Thymus (tissue), 14 donors: ENCODE measurements around the gene FOXR1. TPM values are rescaled to one million over a fixed set of nuclear protein-coding genes. Genes with fewer than 3 reads are reported as not detected.

ENCODE experiments used
- DNase-seq, 9 donors: peaks; one replicate each; pipeline ENCODE4 v3.0.0-alpha.2; 2013; ENCODE audit warnings: low spot score in 9 of 9, low read depth in 6 of 9, missing footprints in 1 of 9
- H3K27ac ChIP-seq, 2 donors: one replicate each; pipeline ENCODE4 v1.5.1; 2013; ENCODE audit warnings: control low read depth in 1 of 2, low read depth in 1 of 2, low read length in 1 of 2, mild to moderate bottlenecking in 1 of 2, moderate library complexity in 1 of 2
- H3K27me3 ChIP-seq, 2 donors: one replicate each; pipeline ENCODE4 v1.5.1; 2013; ENCODE audit warnings: low read length in 1 of 2; ENCODE audit not compliant: control insufficient read depth in 2 of 2, insufficient read depth in 1 of 2
- H3K36me3 ChIP-seq, 2 donors: one replicate each; pipeline ENCODE4 v1.5.1; 2013; ENCODE audit warnings: low read length in 1 of 2, mild to moderate bottlenecking in 1 of 2, moderate library complexity in 1 of 2; ENCODE audit not compliant: control insufficient read depth in 2 of 2, insufficient read depth in 2 of 2
- H3K4me1 ChIP-seq, 2 donors: one replicate each; pipeline ENCODE4 v1.5.1; 2013; ENCODE audit warnings: low read length in 2 of 2; ENCODE audit not compliant: control insufficient read depth in 2 of 2, insufficient read depth in 2 of 2
- H3K4me3 ChIP-seq, 2 donors: one replicate each; pipeline ENCODE4 v1.5.1; 2013; ENCODE audit warnings: low read length in 2 of 2, control low read depth in 1 of 2, mild to moderate bottlenecking in 1 of 2
- H3K9me3 ChIP-seq, 2 donors: one replicate each; pipeline ENCODE4 v1.5.1; 2013; ENCODE audit warnings: low read length in 1 of 2, mild to moderate bottlenecking in 1 of 2; ENCODE audit not compliant: control insufficient read depth in 2 of 2, insufficient read depth in 1 of 2
- WGBS: extraction: QIAGEN DNeasy Blood & Tissue Kit; methylation state at CpG from one replicate; pipeline ENCODE4 v1.1.7; 2013; 5-methylcytosine and 5-hydroxymethylcytosine counted together
- long read RNA-seq, 10 donors: transcript quantifications; one replicate each; lab custom pipeline, GENCODE V29; 2026
- polyA plus RNA-seq: library from polyadenylated mRNA; stranded (reverse); fragments of 200-250 nt; gene quantifications from one replicate; pipeline ENCODE4 v1.2.3, GENCODE V29; 2013
- total RNA-seq: library from RNA; stranded (reverse); fragments of 120-200 nt; gene quantifications from one replicate; pipeline ENCODE4 v1.2.4, GENCODE V29; 2013
- donor health status: healthy.

Gene FOXR1, protein sequence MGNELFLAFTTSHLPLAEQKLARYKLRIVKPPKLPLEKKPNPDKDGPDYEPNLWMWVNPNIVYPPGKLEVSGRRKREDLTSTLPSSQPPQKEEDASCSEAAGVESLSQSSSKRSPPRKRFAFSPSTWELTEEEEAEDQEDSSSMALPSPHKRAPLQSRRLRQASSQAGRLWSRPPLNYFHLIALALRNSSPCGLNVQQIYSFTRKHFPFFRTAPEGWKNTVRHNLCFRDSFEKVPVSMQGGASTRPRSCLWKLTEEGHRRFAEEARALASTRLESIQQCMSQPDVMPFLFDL
- total RNA-seq = 0.19 TPM
- polyA plus RNA-seq = not detected
- long read RNA-seq, donor 1 = 0 reads
- long read RNA-seq, donor 2 = 0 reads
- long read RNA-seq, donor 3 = 0 reads
- long read RNA-seq, donor 4 = 0 reads
- long read RNA-seq, donor 5 = 0 reads
- long read RNA-seq, donor 6 = 0 reads
- long read RNA-seq, donor 7 = 0 reads
- long read RNA-seq, donor 8 = 0 reads
- long read RNA-seq, donor 9 = 0 reads
- long read RNA-seq, donor 10 = 0 reads

GRCh38 chr11:118971646-118972045 is at the start of gene FOXR1:
FOXR1 (plus strand) TSS chr11:118971761; CDS start chr11:118971932, 171 bp downstream.
- Histone ChIP-seq H3K27ac (no peak within 1 kb of the TSS), H3K9me3 (peaks cover 2 to 4% of the 10 kb centered on the region in 2 donors), H3K4me1 (no peaks in the 10 kb centered on the region), H3K27me3 (peaks cover 0 to 19% of the 10 kb centered on the region in 2 donors), H3K36me3 (no peaks in the 10 kb centered on the region), H3K4me3 (no peak within 1 kb of the TSS)
- DNase-seq = no peak
- WGBS = 60% methylated on average over 33 of the region's 33 CpGs

DNA sequence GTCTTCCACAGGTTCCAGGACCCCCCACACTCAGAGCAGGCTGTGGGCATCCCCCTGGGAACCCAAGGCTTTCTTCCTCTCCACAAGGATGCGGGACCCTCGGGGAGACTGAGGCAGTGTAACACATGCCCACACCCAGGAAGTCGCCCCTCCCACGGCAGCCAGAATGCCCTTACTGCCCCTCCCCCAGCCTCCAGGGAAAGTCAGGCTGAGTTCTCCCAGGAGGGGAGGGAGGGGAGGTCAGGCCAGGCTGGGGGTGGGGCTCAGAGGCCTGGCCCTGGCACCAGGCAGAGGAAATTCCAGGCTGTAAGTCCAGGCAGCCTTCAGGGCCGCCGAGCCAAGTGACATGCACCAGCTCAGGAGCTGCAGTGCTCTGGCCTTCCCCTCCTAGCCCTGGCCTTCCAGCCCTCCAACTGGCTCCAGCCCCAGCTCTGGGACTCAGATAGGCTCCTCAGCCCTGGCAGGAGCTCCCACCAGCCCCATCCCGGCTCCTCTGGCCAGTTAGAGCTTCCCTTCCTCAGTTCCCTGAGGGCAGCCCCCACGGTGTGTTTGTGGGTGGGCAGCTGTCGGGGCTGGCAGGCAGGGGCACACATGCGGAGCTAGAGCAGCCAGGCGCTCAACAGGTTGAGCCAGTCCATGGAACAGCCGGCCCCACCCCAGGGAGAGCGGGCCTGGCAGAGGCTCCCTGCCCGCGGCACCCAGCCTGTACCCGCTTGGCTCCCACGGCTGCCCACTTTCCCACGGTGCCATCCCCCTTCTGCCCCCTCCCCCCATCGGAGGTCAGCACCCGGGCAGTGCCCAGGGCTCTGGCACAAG is 49.4 kb upstream of the FOXR1 start:
- H3K4me3 ChIP-seq = peak overlapping the region; percentile 0 to 90
- H3K36me3 ChIP-seq = peaks cover 4 to 9% of the 10 kb centered on the region in 2 donors
- no peak for DNase-seq
- peak overlapping the region in 1 of 2 donors; percentile 61 for H3K27ac ChIP-seq
- no peaks in the 10 kb centered on the region for H3K27me3 ChIP-seq
- peaks cover 54 to 91% of the 10 kb centered on the region in 2 donors for H3K4me1 ChIP-seq
- H3K9me3 ChIP-seq = peaks cover 0 to 4% of the 10 kb centered on the region in 2 donors
- WGBS = 81% methylated on average over 20 of the region's 20 CpGs

- Histone ChIP-seq H3K4me1 (peaks cover 55 to 91% of the 10 kb centered on the region in 2 donors), H3K27ac (peak overlapping the region in 1 of 2 donors; percentile 61), H3K27me3 (no peaks in the 10 kb centered on the region), H3K9me3 (peaks cover 0 to 4% of the 10 kb centered on the region in 2 donors), H3K4me3 (peak overlapping the region; percentile 68 to 90), H3K36me3 (peaks cover under 1 to 3% of the 10 kb centered on the region in 2 donors)
- WGBS = 88% methylated on average over 9 of the region's 9 CpGs
- DNase-seq = no peak
Measured at GRCh38 chr11:118922745-118923627, 48.6 kb upstream of the FOXR1 start.

DNA sequence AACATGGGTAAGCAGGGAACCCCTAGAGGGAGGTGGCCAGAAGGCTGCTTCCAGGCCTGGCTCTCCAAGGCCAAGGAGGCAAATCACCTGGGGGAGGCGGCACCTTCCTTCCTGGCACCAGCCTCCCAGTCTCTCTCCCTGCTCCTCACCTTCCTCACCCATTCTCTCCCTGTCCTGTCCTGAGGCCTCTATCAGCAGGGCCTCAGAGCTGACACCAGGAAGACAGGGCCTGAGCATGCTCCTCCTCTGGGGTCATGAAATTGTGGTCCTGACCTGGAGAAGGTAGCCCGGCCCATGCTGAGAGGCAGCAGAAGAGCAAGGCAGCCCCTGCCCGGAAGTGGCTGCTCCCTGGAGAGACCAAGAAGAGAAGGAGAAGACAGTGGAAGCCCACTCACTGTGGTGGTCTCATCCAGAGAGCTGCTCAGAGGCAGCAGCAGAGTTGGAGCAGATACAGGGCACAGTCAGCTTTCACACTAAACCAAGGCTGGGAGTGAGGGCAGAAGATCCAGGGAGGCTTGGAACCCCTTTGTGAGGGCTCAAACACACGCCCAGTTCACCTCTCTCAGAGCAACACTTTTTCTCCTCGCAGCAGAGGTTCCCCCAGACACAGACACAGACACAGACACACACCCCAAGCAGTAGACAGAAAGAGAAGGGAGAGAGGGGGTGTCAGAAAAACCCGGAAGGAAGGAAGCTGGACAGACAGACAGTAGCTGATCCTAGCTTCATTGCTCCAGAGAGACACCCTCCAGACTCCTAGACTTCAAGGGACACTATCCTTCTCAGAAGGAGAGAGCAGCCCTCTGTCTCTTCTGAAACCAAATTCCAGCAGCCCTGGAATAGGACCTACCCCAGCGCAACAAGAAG is 47.6 kb upstream of the FOXR1 start:
- peak in 1 of 9 donors; percentile 57 for DNase-seq
- peaks cover 49 to 87% of the 10 kb centered on the region in 2 donors for H3K4me1 ChIP-seq
- WGBS = 44% methylated on average over 7 of the region's 7 CpGs

GRCh38 chr11:118924591-118925585 is 46.7 kb upstream of the FOXR1 start:
- Histone ChIP-seq H3K27ac (peak overlapping the region; percentile 59 to 88), H3K36me3 (no peaks in the 10 kb centered on the region), H3K4me1 (peaks cover 40 to 81% of the 10 kb centered on the region in 2 donors), H3K27me3 (no peaks in the 10 kb centered on the region), H3K4me3 (peak overlapping the region; percentile 68 to 90), H3K9me3 (peaks cover 0 to 4% of the 10 kb centered on the region in 2 donors)
- DNase-seq = peak in 2 of 9 donors; percentile 48 to 72
- WGBS = under 1% methylated on average over 45 of the region's 45 CpGs

More for the DNA sequence above, 47.6 kb upstream of the FOXR1 start:
- no peaks in the 10 kb centered on the region for H3K36me3 ChIP-seq
- no peaks in the 10 kb centered on the region for H3K27me3 ChIP-seq
- peak overlapping the region; percentile 68 to 90 for H3K4me3 ChIP-seq
- H3K27ac ChIP-seq = peak overlapping the region; percentile 59 to 88
- H3K9me3 ChIP-seq = peaks cover 0 to 4% of the 10 kb centered on the region in 2 donors

DNA sequence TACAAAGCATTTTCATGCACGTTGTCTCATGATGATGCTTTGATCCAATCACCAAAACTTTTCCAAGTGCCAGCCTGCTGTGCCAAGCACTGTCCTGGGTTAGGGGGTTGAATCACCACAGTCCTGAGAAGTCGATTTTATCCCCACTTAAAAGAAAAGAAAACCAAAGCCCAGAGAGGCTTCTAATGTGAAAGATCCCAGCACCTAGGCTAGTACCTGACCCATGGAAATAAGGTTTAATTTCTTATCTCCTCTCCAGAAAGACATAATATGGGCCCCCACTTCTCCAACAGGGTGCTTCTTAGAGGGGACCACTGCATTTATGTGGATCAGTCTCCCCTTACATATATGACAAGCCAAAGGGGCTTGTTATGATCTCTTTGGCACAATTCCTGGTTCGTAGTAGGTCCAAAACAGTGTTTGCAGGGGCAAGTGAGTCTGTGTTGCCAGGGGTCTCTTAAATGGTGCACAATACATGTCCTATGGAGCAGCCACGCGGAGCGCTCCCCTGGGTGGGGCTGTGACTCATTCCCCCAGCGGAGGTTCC is 43.9 kb upstream of the FOXR1 start:
- Histone ChIP-seq H3K4me3 (peak overlapping the region in 1 of 2 donors; percentile 66), H3K36me3 (no peaks in the 10 kb centered on the region), H3K27me3 (no peaks in the 10 kb centered on the region), H3K27ac (peak overlapping the region; percentile 97 to 99), H3K9me3 (peaks cover 0 to 4% of the 10 kb centered on the region in 2 donors), H3K4me1 (peaks cover 35 to 69% of the 10 kb centered on the region in 2 donors)
- DNase-seq = no peak
- 23% methylated on average over 7 of the region's 7 CpGs for WGBS
